GM21786 (cell line): Measurements from ENCODE around the gene GAGE12J.
"Not testable (repeated sequence)": the region's sequence is repeated elsewhere in the genome, so short reads cannot be mapped to it uniquely, and the experiment has no call there.

Source experiments
- ATAC-seq: cut with Tn5 transposase; IDR thresholded peaks from one replicate; pipeline ENCODE4 v1.9.1; 2021; ENCODE audit not compliant: unreplicated experiment

Gene GAGE12J

GRCh38 chrX:49309401-49309981 is 12.3 kb upstream of the GAGE12J start:
- no peak for ATAC-seq

DNA sequence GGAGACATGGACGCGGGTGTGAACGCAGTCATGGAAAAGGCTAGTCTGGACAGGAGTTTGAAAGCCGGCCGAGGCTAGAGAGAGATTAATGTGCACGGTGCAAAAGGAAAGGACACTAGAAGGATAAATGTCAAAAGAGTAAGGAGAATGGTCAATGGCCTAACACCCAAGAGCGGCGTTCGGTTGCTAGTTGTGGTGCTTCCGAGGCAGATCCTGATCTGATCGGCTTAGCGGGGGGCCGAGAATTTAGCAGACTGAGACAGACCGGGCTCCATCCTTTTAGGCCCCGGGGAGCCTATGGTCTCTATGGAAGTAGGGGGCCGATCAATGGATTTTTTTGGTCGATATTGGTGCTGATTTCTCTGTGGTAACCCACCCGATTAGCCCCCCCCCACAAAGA is 11.5 kb upstream of the GAGE12J start:
- no peak for ATAC-seq

GRCh38 chrX:49312176-49312575 is 9.7 kb upstream of the GAGE12J start:
- no peak for ATAC-seq

- no peak for ATAC-seq
These were observed 5.8 kb upstream of the GAGE12J start for GRCh38 chrX:49316085-49316484.

- not testable (repeated sequence) for ATAC-seq
These were observed 429 bp downstream of the GAGE12J start for GRCh38 chrX:49322266-49322665.

DNA sequence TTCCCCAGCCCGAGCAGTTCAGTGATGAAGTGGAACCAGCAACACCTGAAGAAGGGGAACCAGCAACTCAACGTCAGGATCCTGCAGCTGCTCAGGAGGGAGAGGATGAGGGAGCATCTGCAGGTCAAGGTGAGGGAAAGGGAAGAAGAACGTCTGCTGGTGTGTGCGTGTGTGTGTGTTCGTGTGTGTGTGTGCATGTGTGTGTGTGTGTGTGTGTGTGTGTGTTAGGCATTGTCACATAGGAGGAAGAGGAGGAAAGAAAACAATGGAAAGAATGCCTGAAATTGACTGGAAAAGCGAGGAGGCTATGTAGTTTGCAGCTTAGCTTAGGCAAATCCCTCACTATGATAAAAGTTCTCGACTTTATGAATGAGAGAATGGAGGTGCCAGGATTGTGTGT is 1.9 kb downstream of the GAGE12J start:
- not testable (repeated sequence) for ATAC-seq

DNA sequence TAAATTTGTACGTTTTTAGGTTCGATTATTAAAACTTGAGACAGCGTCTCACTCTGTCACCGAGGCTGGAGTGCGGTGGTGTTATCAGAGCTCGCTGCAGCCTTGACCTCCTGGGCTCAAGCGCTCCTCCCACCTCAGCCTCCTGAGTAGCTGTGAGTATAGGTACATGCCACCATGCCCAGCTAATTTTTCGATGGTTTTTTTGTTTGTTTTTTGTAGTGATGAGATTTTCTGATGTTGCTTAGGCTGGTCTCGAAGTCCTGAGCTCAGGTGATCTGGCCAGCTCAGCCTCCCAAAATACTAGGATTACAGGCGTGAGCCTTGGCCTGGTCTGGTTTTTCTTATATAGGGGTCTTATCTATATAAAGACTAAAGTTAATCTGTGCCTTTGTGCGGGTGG is 8.6 kb downstream of the GAGE12J start:
- not testable (repeated sequence) for ATAC-seq

GRCh38 chrX:49331282-49331681 is 9.4 kb downstream of the GAGE12J start, which contains the start of gene GAGE13:
TSS of gene GAGE13 (plus strand) at chrX:49331582. CDS start at chrX:49332738, 1,156 bp downstream.
- ATAC-seq: not testable (repeated sequence)

GRCh38 chrX:49331841-49332240 is 10.0 kb downstream of the GAGE12J start:
- not testable (repeated sequence) for ATAC-seq

- ATAC-seq: not testable (repeated sequence)
These were observed 19.6 kb downstream of the GAGE12J start for GRCh38 chrX:49341449-49341848.

- not testable (repeated sequence) for ATAC-seq
These were observed 22.8 kb downstream of the GAGE12J start for GRCh38 chrX:49344496-49345175.

GRCh38 chrX:49345402-49345801 is 23.6 kb downstream of the GAGE12J start:
- not testable (repeated sequence) for ATAC-seq

- not testable (repeated sequence) for ATAC-seq
These were observed 24.3 kb downstream of the GAGE12J start for GRCh38 chrX:49346150-49346549.
